Neural progenitor cell (in vitro differentiated cells): ENCODE results near the gene LAMA1.

Source experiments
- EZH2phosphoT487 ChIP-seq: fragments of 200-600 bp; sonication (generic); IDR thresholded peaks from 2 replicates; pipeline ENCODE4 v1.6.1; 2017; ENCODE audit warnings: antibody characterized with exemption
- TF ChIP-seq, protein P1 (sequence below): fragments of 200-600 bp; sonication (generic); IDR thresholded peaks from 2 replicates; pipeline ENCODE4 v1.5.1; 2017; ENCODE audit warnings: antibody characterized with exemption, mild to moderate bottlenecking

DNA sequence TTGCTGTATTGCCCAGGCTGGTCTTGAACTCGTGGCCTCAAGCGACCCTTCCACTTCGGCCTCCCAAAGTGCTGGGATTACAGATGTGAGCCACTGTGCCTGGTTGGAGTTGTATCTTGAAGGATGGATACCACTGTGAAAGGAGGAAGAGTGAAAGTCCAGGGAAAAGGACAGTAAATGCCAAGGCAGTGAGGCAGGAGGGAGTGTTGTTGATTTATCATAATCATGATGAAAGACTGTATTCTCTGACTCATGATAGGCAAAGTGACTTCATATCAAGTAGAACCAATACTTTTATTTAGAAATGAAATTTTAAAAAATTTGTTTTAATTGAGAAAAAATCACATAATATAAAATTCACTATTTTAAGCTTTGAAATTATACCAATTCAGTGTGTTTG lies 225.8 kb downstream of the LAMA1 start:
- TF ChIP-seq, protein P1, sequence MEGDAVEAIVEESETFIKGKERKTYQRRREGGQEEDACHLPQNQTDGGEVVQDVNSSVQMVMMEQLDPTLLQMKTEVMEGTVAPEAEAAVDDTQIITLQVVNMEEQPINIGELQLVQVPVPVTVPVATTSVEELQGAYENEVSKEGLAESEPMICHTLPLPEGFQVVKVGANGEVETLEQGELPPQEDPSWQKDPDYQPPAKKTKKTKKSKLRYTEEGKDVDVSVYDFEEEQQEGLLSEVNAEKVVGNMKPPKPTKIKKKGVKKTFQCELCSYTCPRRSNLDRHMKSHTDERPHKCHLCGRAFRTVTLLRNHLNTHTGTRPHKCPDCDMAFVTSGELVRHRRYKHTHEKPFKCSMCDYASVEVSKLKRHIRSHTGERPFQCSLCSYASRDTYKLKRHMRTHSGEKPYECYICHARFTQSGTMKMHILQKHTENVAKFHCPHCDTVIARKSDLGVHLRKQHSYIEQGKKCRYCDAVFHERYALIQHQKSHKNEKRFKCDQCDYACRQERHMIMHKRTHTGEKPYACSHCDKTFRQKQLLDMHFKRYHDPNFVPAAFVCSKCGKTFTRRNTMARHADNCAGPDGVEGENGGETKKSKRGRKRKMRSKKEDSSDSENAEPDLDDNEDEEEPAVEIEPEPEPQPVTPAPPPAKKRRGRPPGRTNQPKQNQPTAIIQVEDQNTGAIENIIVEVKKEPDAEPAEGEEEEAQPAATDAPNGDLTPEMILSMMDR, result no peak
- no peak for TF ChIP-seq EZH2phosphoT487
